HepG2 (cell line): Measurements from ENCODE around the gene HK2. TPM values are rescaled to one million over a fixed set of nuclear protein-coding genes. Genes with fewer than 3 reads are reported as not detected.

ENCODE experiments used
- AKNA ChIP-seq: sonication (generic); formaldehyde crosslinking; IDR thresholded peaks from 2 replicates; pipeline ENCODE4 v1.4.0; 2020; ENCODE audit warnings: missing genetic modification reagents, borderline replicate concordance
- ATRX ChIP-seq: sonication (generic); formaldehyde crosslinking; IDR thresholded peaks from 2 replicates; pipeline ENCODE4 v1.4.0; 2020; ENCODE audit warnings: missing genetic modification reagents, borderline replicate concordance
- FOXP4 ChIP-seq: sonication (generic); formaldehyde crosslinking; IDR thresholded peaks from 2 replicates; pipeline ENCODE4 v1.4.0; 2020; ENCODE audit warnings: missing genetic modification reagents
- LBX2 ChIP-seq: sonication (generic); formaldehyde crosslinking; IDR thresholded peaks from 2 replicates; pipeline ENCODE4 v1.5.0; 2020; ENCODE audit warnings: missing genetic modification reagents, mild to moderate bottlenecking, borderline replicate concordance
- MXI1 ChIP-seq: IDR thresholded peaks from 3 replicates; pipeline ENCODE4 v1.6.1; 2012; ENCODE audit warnings: low read depth, low read length, inconsistent platforms, borderline replicate concordance
- PRDM4 ChIP-seq: sonication (generic); formaldehyde crosslinking; IDR thresholded peaks from 2 replicates; pipeline ENCODE4 v1.9.0; 2021; ENCODE audit warnings: missing genetic modification reagents, borderline replicate concordance
- TFDP1 ChIP-seq: IDR thresholded peaks from 2 replicates; pipeline ENCODE4 v1.6.1; 2016; ENCODE audit warnings: missing compliant biosample characterization, missing genetic modification reagents, borderline replicate concordance
- TOPORS ChIP-seq: sonication (generic); formaldehyde crosslinking; IDR thresholded peaks from 2 replicates; pipeline ENCODE4 v1.8.0; 2023; ENCODE audit warnings: mild to moderate bottlenecking, missing genetic modification reagents
- ZBTB38 ChIP-seq: sonication (generic); formaldehyde crosslinking; IDR thresholded peaks from 2 replicates; pipeline ENCODE4 v1.5.1; 2020; ENCODE audit warnings: mild to moderate bottlenecking, missing genetic modification reagents
- ZEB1 ChIP-seq: IDR thresholded peaks from 2 replicates; pipeline ENCODE4 v1.6.1; 2012; ENCODE audit warnings: mild to moderate bottlenecking, low read depth, inconsistent platforms; ENCODE audit not compliant: insufficient replicate concordance
- ZGPAT ChIP-seq: IDR thresholded peaks from 2 replicates; pipeline ENCODE4 v1.6.1; 2016; ENCODE audit warnings: mild to moderate bottlenecking
- ZNF10 ChIP-seq: sonication (generic); formaldehyde crosslinking; IDR thresholded peaks from 2 replicates; pipeline ENCODE4 v1.4.0; 2020; ENCODE audit warnings: mild to moderate bottlenecking, low read depth, missing genetic modification reagents, borderline replicate concordance
- ZNF550 ChIP-seq: sonication (generic); formaldehyde crosslinking; IDR thresholded peaks from 2 replicates; pipeline ENCODE4 v1.4.0; 2020; ENCODE audit warnings: mild to moderate bottlenecking, missing genetic modification reagents, borderline replicate concordance
- ZSCAN22 ChIP-seq: sonication (generic); formaldehyde crosslinking; IDR thresholded peaks from 2 replicates; pipeline ENCODE4 v1.4.0; 2020; ENCODE audit warnings: mild to moderate bottlenecking, missing genetic modification reagents
- polyA plus RNA-seq, 8 experiments: library from polyadenylated mRNA; depleted of rRNA in 3 of 8; stranded (reverse) in 7 of 8; unstranded in 1 of 8; fragments of >200 nt; fragmentation: Illumina TruSeq in 4 of 8; extraction: Trizol in 4 of 8; gene quantifications; 2 replicates each; pipeline versions ENCODE4 v1.2.1 to v1.2.3, GENCODE V29; 2011 to 2016; ENCODE audit warnings: low read depth in 4 of 8, missing spikeins in 1 of 8, mixed read lengths in 1 of 8; ENCODE audit not compliant: insufficient read depth in 1 of 8
- total RNA-seq, 5 experiments: library from RNA; depleted of rRNA; stranded (reverse); fragments of >200 nt; fragmentation: Illumina TruSeq; extraction: Trizol; gene quantifications; 2 replicates each; pipeline ENCODE4 v1.2.3, GENCODE V29; 2016; ENCODE audit warnings: low read depth in 1 of 5

Gene HK2
- total and polyA plus RNA-seq, 2 of the 13 experiments (the other 11 are each of a cell fraction or from before 2014, with no cell fraction given): 13.2 to 101 TPM

GRCh38 chr2:74917702-74918619, 84.0 kb downstream of the HK2 start (continued):
- TF ChIP-seq AKNA (no peak), ZGPAT (CRISPR knock-in tag) (peak; percentile 82), ATRX (CRISPR knock-in tag) (no peak), MXI1 (peak; percentile 79; the same call in 1 of the 3 replicates), TFDP1 (CRISPR knock-in tag) (peak; percentile 72; the same call in 1 of the 2 replicates), ZNF550 (no peak), FOXP4 (CRISPR knock-in tag) (peak; percentile 30; the same call in 1 of the 2 replicates), ZEB1 (no peak), ZBTB38 (CRISPR knock-in tag) (peak; percentile 99), LBX2 (no peak), TOPORS (CRISPR knock-in tag) (no peak; the same call in 1 of the 2 replicates), ZNF10 (CRISPR knock-in tag) (no peak), ZSCAN22 (CRISPR knock-in tag) (no peak), PRDM4 (no peak)
